ENCODE data around the gene ZNF362.

GRCh38 chr1:33349081-33349759 lies 92.9 kb downstream of the ZNF362 start:
- TF ChIP-seq POLR2A (IDR thresholded peaks at IDR 0.05) = peak in 1 of 4 donors; percentile 25
- TF ChIP-seq, protein P1, sequence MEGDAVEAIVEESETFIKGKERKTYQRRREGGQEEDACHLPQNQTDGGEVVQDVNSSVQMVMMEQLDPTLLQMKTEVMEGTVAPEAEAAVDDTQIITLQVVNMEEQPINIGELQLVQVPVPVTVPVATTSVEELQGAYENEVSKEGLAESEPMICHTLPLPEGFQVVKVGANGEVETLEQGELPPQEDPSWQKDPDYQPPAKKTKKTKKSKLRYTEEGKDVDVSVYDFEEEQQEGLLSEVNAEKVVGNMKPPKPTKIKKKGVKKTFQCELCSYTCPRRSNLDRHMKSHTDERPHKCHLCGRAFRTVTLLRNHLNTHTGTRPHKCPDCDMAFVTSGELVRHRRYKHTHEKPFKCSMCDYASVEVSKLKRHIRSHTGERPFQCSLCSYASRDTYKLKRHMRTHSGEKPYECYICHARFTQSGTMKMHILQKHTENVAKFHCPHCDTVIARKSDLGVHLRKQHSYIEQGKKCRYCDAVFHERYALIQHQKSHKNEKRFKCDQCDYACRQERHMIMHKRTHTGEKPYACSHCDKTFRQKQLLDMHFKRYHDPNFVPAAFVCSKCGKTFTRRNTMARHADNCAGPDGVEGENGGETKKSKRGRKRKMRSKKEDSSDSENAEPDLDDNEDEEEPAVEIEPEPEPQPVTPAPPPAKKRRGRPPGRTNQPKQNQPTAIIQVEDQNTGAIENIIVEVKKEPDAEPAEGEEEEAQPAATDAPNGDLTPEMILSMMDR (IDR thresholded peaks at IDR 0.05) = no peak
